Spleen (tissue), 7 donors: ENCODE measurements around the gene AMN1.

ENCODE experiments used
- POLR2A ChIP-seq, 3 donors: fragments of 450-650 bp; IDR thresholded peaks; one replicate each; pipeline ENCODE4 v1.5.1; 2017; ENCODE audit warnings: antibody characterized with exemption in 3 of 3, mild to moderate bottlenecking in 1 of 3
- TF ChIP-seq, protein P1 (sequence below), 11 experiments: fragments of 200-600 bp in 7 of 11; fragments of 450-650 bp in 4 of 11; sonication (generic) in 4 of 11; IDR thresholded peaks in 8 of 11; conservative IDR thresholded peaks in 3 of 11; 1 replicate in 7 of 11; 2 replicates in 4 of 11; pipeline versions ENCODE4 v1.4.0 to v1.8.0; 2016 to 2021; ENCODE audit warnings: antibody characterized with exemption in 11 of 11, inconsistent platforms in 4 of 11, mild to moderate bottlenecking in 1 of 11
- donor health status: DM: no; HTN: no; CAD: no; lungs with moderate emphysema.
- donor health status: DM: no; HTN: no; CAD: no.
- donor health status: DM: no; HTN: no; CAD: no.

DNA sequence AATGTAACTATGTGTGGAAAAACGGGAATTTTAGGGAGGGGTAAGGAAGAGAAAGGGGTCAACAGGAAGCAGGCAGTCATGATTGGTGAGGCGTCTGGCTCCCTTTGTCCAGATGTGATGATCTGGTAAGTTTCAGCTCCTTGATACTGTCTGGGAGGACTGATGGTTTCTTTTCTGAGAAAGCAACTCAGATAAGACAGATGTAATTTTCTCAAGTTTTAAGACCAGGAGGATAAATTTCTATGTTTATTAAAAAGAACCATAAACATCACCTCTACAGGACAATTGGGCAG, 21.9 kb upstream of the AMN1 start:
- TF ChIP-seq, protein P1, sequence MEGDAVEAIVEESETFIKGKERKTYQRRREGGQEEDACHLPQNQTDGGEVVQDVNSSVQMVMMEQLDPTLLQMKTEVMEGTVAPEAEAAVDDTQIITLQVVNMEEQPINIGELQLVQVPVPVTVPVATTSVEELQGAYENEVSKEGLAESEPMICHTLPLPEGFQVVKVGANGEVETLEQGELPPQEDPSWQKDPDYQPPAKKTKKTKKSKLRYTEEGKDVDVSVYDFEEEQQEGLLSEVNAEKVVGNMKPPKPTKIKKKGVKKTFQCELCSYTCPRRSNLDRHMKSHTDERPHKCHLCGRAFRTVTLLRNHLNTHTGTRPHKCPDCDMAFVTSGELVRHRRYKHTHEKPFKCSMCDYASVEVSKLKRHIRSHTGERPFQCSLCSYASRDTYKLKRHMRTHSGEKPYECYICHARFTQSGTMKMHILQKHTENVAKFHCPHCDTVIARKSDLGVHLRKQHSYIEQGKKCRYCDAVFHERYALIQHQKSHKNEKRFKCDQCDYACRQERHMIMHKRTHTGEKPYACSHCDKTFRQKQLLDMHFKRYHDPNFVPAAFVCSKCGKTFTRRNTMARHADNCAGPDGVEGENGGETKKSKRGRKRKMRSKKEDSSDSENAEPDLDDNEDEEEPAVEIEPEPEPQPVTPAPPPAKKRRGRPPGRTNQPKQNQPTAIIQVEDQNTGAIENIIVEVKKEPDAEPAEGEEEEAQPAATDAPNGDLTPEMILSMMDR (IDR thresholded peaks at IDR 0.05 in 8 of 11, conservative IDR thresholded peaks at IDR 0.05 in 3 of 11) = no peak
- TF ChIP-seq POLR2A (IDR thresholded peaks at IDR 0.05) = no peak
